ENCODE data around the gene ZNF827.

ZNF827 gene

DNA sequence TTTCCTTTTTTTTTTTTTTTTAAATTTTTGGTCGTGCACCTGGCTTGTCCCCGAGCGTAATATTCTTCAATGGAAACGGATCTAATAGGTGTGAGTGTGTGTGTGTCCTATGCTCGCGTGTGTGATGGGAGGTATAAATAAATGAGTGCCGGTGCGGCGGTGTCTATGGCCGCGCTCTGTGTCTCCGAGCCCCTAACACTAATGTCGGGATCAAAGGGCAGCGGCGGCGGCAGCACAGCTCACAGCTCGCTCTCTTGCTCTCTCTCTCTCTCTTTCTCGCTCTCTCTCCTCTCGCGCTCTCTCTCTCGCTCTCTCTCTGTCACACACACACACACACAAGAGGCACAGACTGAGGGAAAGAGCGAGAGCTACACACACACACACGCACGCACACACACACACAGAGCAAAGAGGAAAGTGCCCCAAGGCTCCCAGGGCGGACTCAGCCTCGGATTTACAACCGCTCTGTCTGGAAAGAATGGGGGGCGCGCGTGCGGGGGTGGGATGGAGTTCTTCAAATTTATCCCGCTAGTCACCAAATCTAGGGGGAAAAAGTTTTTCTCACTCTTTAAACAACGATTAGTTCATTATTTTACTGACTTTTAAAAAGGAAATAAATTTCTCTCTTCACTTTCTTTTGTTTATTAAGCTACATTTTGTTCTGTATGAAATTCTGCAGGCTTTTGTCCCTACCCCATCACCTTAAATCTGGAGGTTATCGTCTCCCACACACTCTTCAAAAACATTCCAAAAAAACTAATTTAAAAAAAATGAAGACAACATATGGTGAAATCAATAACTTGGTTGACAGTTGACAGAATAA, at the start of gene ZNF827:
TSS of gene ZNF827 (minus strand) at position 206 of the 823 bp plus-strand sequence. CDS start 416 bp downstream, outside the sequence.
- intact Hi-C loops (cut with DNase I) = loop anchor here (5.0 to 10.0 kb wide), 3 partner anchors 54 to 238 kb away; partner anchors contain the start of gene LSM6
- DNase-seq = peak; percentile 37 to 91 (median 58)

GRCh38 chr4:145984563-145984962, 45.9 kb upstream of the ZNF827 start:
- no peak for DNase-seq
- intact Hi-C loops (cut with DNase I) = no loop called here

GRCh38 chr4:145982791-145983190, 44.2 kb upstream of the ZNF827 start:
- DNase-seq = no peak
- intact Hi-C loops (cut with DNase I) = no loop called here

DNA sequence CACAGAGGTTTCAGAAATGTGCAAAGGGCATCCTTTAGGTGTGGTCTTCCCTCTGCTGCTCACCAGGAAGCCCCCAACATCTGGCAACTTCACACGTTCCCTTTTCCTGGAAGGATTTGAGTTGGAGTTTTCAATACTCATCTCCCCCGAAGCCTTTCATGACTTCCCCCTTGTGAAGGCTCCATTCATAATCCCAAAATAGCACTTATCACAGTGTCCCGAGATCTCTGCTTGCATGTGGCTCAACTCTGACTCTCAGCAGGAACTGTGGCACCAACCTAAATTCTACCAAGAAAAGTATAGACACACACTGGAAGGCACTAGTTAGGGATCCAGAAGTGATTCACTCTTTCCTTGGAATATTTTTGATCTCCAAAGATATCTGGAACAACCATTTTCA, 40.5 kb upstream of the ZNF827 start:
- no peak for DNase-seq

GRCh38 chr4:145976680-145977079, 38.1 kb upstream of the ZNF827 start:
- peak in 1 of 10 donors; percentile 62 for DNase-seq
- intact Hi-C loops (cut with DNase I) = no loop called here

More for the DNA sequence above, 40.5 kb upstream of the ZNF827 start:
- intact Hi-C loops (cut with DNase I) = no loop called here

DNA sequence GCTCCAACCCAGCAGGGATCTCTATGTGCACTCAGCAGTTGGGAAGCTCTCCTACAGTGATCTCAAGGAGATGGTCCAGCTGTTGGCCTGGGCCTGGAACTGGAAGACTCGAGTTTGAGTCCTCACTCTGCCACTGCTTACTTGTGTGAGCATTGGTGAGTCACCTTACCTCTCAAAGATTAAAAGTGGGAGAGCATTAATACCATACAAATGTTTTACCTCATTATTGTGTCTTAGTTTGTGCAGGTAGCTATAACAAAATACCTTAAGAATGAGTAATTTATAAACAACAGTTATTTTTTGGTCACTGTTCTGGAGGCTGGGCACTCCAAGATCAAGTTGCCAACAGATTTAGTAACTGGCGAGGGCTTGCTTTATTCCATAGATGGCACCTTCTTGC, 21.4 kb upstream of the ZNF827 start:
- DNase-seq = no peak
- intact Hi-C loops (cut with DNase I) = no loop called here

GRCh38 chr4:145957302-145957701, 18.7 kb upstream of the ZNF827 start:
- intact Hi-C loops (cut with DNase I) = no loop called here
- DNase-seq = no peak

GRCh38 chr4:145956288-145956890, 17.8 kb upstream of the ZNF827 start:
- DNase-seq = peak in 1 of 10 donors; percentile 17
- intact Hi-C loops (cut with DNase I) = no loop called here

- DNase-seq = no peak
- intact Hi-C loops (cut with DNase I) = no loop called here
Measured at GRCh38 chr4:145954924-145955339, 16.3 kb upstream of the ZNF827 start.

DNA sequence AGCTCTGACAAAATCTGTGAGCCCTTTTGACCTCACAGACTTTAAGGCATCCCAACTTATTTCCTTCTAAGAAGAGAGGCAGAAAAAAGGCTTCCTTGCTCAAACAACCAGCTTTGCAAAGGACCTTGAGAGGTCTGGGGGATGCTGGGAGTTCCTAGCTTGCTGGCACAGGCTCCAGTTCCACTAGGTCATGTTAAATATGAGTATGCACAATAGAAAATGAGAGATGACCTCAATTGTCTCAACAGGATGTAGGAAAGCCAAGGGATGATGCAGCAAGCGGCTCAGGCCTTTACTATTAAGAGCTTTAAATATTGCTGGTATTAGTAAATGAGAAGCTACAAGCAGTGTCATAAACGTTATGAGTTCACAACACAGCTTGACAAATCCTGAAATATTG, 13.3 kb upstream of the ZNF827 start:
- no peak for DNase-seq
- intact Hi-C loops (cut with DNase I) = no loop called here

DNA sequence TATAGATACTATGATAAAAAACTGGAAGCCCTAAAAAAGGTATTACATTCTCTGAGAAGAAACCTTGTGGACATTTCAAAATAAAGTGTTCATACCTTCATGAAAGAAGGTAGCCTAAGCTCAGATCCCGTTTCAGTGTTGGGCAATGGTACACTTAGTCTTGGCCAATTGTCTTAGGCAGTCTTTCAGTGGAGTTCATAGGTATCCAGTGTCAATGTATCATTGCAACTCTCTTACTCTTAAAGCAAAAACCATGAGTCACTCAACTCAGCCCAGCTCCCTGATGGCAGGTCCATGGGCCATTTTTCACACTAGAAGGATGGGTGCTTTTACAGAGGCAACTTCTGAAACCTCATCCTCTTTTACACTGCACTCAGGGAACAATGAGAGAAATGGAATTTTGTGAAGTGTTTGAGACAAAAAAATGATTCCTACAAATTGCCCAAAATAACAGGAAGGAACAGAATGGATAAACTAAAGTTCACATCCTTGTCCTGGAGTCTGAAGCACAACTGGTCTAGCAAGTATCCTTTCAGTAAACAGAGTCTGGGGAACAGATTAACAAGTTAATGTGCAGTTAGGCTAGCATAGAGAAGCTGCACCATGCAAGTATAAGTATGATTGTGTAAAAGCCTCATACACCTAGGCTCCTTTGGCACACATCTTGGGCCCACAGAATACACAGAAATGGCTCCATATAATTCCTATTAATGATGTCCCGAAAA, 7.0 kb upstream of the ZNF827 start:
- DNase-seq = no peak
- intact Hi-C loops (cut with DNase I) = no loop called here

DNA sequence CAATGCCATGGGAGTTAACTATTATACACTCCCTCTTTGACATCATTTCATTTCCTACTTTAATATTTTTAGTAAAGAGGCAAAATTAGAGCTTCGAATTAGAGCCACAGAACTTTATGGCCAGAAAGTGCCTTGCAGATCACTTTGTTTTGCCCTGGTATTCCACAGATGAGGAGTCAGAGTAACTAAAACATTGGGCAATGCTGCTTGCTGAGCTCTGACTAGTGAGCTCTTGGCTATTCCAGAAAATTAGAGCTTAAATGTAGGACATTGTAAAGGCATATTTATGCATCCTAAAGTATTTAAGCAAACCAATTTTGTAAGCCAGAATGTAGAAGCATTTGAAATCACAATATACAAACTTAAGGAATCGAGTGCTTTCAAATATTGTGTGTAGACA, 6.3 kb upstream of the ZNF827 start:
- intact Hi-C loops (cut with DNase I) = no loop called here

DNA sequence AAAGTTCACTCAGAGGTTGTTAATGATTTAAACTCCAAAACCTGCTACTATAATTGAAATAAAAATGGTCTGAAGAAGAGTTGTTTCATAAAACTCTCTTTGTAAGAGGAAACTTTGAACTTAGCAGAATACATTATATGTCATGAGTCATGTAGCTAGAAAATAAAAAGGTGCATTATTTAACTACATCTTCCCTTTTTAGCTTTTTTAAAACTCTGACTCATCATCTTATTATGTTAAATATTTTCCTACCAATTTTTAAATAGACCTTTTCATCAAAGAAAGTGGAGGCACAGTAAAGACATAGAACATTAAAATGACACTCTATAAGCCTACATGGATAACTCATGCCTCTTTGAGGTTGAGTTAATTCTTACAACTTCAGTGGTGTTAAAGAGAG, 1.2 kb upstream of the ZNF827 start:
- intact Hi-C loops (cut with DNase I) = loop anchor here (5.0 to 10.0 kb wide), 3 partner anchors 55 to 237 kb away; partner anchors contain the start of gene LSM6
- no peak for DNase-seq

More for the DNA sequence above, 6.3 kb upstream of the ZNF827 start:
- DNase-seq = no peak

GRCh38 chr4:145939441-145939750, 773 bp upstream of the ZNF827 start:
- intact Hi-C loops (cut with DNase I) = loop anchor here (5.0 to 10.0 kb wide), 3 partner anchors 55 to 238 kb away; partner anchors contain the start of gene LSM6
- no peak for DNase-seq

- peak in 2 of 10 donors; percentile 24 to 47 for DNase-seq
- intact Hi-C loops (cut with DNase I) = loop anchor here (5.0 to 10.0 kb wide), 3 partner anchors 53 to 239 kb away; partner anchors contain the start of gene LSM6
Measured at GRCh38 chr4:145937971-145938611, 532 bp downstream of the ZNF827 start.

DNA sequence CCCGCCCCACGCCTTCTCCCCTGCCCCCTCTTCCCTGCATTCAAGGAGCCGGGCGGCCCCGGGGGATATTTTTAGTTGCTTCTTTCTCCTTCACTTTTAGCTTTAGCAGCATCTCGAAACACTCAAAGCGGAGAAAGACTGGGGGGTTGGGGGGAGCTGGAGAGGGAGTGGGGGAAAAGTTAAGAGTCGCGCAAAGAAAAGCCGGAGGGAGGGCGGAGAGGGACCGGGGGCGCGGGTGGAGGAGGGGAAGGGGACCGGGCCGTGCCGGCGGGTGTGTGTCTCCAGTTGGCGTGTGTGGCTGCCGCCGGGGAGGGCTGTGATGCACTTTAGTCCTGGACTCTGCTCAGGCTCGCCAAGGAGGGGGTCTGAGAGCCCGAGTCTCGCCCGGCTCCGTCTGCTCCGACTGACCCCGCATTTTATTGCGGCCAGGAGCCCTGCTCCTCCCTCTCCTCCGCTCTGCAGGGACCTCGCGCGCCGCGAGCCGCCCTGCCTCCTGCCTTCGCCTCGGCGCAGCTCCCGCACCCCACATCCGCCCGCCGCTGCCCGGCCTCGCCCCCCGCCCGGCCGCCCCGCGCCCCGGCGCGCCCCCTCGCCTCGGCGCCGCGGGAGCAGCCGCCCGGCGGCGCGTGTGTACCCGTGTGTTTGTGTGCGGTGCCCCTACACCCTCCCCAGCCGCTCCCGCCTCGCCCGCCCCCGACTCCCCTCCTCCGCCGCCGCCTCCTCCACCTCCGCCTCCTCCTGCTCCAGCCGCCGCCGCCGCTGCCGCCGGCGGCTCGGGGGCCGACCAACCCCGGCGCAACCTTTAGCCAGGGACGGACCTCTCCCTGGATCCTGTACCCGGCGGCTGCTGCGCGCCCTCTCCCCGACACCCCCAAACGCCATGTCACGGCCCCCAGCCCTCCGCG, 1.4 kb downstream of the ZNF827 start:
- peak; percentile 56 to 94 (median 69) for DNase-seq
- intact Hi-C loops (cut with DNase I) = loop anchor here (5.0 to 10.0 kb wide), 3 partner anchors 52 to 240 kb away; partner anchors contain the start of gene LSM6

GRCh38 chr4:145936142-145936996, 2.3 kb downstream of the ZNF827 start:
- intact Hi-C loops (cut with DNase I) = loop anchor here (5.0 to 10.0 kb wide), 3 partner anchors 52 to 241 kb away; partner anchors contain the start of gene LSM6
- peak; percentile 39 to 93 (median 60) for DNase-seq
